GM19452 (cell line): ENCODE measurements around the gene GIPC2.
"Not testable (repeated sequence)": the region's sequence is repeated elsewhere in the genome, so short reads cannot be mapped to it uniquely, and the experiment has no call there.

ENCODE experiments used
- ATAC-seq: cut with Tn5 transposase; IDR thresholded peaks from one replicate; pipeline ENCODE4 v1.9.1; 2021; ENCODE audit not compliant: unreplicated experiment

GIPC2 gene

DNA sequence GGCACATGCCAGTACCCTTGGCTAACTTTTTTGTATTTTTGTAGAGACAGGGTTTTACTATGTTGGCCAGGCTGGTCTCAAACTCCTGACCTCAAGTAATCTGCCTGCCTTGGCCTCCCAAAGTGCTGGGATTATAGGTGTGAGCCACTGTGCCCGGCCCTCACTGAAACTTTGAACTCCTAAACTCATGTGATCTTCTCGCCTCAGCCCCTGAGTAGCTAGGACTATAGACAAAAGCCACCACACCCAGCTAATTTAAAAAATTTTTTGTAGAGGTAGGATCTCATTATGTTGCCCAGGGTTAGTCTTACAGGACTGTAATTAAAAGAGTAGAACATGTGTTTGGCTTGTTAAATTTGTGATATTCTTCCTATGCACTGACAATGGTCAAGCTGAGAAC, 19.1 kb downstream of the GIPC2 start:
- ATAC-seq = not testable (repeated sequence)

DNA sequence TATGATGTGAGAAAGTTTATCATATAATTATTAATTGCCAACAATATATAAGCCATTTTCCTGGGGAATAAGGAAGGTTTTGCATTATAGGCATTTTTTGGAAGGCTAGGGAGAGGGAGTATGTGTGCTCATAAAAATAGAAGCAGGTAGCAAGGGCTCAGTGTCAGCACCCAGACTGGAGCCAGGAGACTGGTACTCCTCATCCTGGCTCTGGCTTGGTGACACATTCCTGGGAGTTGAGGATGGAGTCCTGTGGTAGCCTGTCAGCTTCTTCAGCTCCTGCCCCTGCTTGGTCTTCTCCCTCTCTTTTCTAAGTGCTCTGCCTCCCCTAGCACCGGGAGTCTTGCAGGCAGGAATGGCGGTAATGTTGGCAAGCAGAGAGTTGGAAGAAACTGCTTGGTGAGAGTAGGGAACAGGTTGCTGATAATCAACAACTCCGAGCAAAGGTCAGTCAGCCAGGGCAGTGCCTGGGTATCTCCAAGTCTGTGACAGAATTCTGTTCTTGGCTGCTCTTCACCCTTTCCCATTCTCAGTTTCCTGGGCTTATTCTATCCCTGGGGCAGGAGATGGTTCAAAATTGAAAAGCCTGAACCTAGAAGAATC, 23.0 kb downstream of the GIPC2 start:
- ATAC-seq = no peak

DNA sequence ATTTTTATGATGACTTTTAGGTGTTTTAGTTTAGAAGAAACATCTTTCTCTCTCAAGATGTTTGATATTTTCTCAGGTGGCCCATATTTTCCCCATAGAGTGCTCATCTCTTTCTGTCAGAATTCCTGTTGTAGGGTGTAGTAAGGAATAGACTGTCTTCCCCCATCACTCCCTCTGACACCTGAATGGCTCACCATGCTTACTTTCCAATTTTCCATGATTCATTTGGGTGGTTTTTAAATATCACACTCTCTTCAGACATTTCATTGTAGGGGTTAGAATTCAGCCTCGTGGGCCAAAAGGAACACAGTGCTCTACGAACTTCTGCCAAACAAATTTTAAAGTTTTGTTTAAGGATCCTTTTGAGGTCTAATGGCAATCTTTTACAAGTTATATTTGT, 24.0 kb downstream of the GIPC2 start:
- ATAC-seq = no peak

DNA sequence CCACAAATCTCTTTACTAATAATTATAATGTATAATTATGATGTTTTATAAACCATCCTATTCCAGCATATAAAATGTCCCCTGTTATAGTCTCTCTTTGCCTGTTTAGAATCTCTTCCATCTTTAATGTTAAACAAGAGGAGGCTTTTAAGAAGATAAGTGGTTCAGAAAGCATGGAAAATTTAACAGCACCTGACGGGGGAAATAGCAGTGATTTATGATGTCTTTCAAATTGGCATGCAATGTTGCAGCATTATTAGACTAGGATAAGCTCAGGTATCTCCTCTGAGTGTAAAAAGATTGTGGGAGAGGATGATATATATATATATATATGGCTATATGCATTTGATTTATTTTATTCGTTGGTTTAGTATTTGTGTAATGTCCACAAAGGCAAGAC, 24.4 kb downstream of the GIPC2 start:
- no peak for ATAC-seq

DNA sequence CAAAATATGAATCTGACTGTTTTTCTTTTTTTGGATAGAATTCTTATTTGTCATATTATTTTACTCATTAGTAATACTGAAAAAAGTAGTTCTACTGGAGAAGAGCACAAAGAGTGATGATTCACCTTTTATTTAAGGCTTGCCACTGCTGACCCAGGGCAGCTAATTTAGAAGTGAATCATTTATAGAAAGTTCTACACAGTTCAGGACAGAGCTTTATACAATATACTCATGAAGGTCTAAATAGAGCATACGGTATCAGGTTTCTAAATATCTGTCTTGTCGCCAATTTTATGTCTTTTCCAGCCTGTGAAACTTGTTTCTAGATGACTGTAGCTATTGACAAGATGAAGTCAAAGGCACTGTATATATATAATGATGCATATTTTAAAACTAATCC, 25.0 kb downstream of the GIPC2 start:
- no peak for ATAC-seq

DNA sequence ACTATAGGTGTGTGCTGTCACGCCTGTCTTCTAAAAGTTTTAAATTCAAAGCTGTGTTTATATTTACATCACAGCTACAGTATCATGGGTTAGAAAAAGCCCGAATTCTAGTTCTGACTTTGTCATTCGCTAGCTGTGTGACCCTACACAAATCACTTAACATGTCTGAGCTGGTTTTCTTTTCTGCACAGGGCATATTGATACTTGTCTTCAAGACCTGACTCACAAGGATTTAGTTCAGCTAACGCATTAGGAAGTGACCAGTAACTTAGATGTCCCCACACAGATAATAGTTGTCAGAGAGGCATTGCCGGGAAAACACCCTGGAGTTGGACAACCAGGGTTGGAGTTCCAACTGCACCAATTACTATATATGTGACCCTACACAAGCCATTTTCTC, 25.9 kb downstream of the GIPC2 start:
- no peak for ATAC-seq

DNA sequence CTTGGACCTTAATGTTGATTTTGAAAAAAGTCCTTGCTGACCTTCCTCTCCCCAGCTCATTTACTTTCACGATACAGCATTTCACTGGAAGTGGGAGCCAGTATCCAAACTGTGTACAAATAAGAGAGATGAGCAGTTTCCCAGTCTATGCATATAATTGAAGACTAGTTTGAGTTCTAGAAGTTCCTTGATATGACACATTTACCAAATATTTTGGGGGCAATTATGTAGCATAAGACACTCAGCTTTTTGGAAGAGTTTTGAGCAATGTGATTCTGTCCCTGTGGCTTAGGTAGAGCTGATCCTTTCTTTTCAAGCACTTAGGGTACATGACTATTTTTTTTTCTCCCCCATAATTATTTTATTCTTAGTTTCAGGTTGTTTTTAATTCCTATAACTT, 26.4 kb downstream of the GIPC2 start:
- no peak for ATAC-seq

DNA sequence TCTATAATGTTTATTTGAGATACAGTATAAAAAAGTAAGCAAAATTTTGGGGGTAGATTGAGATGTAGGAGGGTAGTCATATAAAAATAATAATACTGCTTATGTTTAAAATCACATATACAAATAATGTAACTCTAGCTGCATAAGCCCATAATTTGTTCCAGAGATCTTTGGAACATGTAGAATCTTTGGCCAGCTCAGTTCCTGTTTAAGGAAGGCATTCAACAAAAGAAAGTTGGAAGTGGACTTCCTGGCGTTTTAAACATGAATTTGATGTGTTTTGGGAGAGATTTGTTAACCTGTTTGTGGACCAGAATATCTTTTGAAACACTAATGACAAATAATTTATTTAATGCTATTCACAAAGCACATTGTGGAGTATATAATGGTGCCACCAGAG, 27.7 kb downstream of the GIPC2 start:
- no peak for ATAC-seq

DNA sequence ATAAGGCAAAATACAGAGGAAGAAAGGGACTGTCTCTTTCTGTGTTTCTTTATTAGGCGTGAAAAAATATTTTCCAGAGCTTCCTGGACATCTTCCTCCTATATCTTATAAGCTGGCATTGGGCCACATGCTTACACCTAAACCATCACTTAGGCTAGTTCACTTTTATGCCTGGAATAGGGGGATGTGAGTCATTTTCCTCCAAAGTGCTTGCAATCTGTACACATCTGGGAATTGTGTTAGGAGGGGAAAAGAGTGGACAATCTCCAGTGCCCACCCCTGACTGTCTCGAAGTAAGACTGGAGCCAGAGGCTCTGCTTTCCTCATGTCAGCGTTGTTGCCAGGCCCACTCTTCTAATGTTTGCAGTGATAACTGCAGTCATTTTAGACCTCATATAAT, 29.9 kb downstream of the GIPC2 start:
- no peak for ATAC-seq

DNA sequence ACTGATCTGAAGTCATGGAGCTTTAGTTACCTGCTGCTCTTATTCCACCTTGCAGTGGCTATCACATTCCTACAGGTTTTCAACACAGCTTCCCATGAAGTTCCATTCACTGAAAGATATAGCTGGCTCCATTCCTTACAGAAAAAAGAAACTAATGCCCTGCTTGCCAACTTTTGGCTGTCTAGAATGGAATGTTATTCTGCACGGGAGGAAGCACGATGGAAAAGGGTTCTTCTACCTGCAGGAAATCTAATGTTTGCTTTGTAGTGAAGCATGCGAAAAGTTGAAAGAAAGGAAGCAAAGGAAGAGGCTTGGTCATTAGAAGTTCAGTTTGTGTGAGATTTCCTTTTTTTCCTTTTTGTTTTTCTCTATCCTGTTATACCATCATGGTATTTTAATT, 32.6 kb downstream of the GIPC2 start:
- ATAC-seq = no peak

DNA sequence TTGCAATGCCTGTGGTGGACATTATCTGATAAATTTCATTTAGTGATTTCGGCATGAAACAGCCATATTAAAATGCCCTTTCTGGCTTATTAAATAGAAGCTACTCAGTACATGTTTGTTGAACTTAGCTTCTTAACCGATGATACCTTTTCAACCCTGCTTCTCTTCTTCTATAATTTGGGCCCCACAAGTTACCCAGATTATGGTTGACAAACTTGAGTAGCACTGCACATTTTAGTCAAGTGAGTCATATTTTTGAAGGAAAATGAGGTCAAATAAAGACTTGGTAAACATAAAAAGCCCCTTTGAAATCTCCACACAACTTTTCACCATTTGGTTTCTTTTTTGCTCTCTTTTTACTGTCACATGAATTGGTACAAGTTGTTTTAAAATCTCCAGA, 33.8 kb downstream of the GIPC2 start:
- ATAC-seq = no peak

DNA sequence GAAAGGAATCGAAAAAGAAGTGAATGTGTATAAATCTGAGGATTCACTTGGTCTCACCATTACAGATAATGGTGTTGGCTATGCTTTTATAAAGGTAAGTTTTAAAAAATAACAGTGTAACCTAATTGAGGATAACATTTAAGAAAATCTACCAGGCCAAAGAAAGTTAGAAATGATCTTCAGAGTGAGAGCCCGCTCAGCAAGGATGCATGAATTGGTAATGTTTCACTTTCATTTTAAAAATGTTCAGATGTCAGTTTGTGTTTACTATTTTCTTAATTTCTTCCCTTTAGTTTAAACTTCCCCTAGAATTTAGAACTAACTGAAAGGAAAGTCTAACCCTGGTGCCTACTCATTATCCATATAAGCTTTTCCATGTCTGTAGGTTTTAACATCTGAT, 35.0 kb downstream of the GIPC2 start:
- ATAC-seq = no peak

DNA sequence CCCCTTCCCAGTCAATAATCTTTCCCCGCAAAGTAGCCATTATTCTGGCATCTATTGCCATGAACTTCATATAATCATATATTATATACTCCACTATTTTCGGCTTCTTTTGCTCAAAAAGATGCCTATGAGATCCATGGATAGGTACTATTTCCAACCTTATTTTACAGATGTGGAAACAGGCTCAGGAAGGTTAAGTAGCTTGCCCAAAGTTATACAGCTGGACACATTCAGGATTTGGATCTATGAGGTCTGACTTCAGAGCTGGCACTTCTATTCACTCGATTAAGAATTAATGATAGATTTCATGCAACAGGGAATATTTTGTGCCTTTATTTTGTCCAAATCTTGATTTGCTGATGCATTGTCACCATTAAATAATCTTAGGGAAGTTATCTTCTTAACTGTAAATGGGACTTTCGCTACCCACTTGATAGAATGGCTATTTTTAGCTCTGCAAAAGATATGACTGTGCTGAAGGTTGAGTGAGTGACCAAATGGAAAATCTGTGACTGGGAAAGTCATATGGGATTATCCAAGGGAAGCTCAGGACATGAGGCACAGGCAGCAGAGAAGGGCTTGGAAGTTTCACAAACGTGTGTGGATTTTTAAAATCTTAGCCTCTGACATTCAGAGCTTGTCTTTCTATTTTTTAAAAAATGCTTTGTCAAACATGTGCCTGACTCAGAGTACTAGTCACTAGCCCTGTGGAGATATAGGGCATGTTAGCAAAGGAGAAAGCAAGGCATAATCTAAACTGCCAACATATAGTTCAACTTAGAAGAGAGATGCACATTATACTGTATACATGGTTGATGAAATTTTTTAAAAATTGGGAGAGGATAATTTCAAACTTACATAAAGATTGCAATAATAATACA, 36.5 kb downstream of the GIPC2 start:
- ATAC-seq = no peak

DNA sequence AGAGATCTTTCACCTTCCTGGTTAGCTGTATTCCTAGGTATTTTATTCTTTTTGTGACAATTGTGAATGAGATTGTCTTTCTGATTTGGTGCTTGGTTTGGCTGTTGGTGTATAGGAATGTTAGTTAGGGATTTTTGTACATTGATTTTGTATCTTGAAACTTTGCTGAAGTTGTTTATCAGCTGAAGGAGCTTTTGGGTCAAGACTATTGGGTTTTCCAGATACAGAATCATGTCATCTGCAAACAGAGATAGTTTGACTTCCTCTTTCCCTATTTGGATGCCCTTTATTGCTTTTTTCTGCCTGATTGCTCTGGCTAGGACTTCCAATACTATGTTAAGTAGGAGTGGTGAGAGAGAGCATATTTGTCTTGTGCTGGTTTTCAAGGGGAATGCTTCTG, 38.9 kb downstream of the GIPC2 start:
- ATAC-seq = not testable (repeated sequence)

DNA sequence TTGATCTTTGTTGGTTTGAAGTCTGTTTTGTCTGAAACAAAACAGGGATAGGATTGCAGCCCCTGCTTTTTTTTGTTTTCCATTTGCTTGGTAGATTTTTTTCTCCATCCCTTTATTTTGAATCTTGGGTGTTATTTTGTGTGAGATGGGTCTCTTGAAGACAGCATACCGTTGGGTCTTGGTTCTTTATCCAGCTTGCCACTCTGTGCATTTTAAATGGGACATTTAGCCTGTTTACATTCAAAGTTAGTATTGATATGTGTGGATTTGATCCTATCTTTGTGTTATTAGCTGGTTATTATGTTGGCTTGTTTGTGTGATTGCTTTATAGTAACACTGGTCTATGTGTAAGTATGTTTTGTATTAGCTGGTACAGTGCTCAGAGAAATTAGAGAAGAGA, 40.9 kb downstream of the GIPC2 start:
- no peak for ATAC-seq

DNA sequence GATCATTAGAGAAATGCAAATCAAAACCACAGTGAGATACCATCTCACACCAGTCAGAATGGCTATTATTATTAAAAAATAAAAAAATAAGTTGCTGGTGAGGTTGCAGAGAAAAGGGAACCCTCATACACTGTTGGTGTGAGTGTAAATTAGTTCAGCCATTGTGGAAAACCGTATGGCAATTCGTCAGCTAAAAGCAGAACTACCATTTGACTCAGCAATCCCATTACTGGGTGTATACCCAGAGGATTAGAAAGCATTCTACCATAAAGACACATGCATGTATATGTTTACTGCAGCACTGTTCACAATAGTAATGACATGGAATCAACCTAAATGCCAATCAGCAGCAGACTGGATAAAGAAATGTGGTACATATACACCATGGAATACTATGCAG, 42.2 kb downstream of the GIPC2 start:
- no peak for ATAC-seq

DNA sequence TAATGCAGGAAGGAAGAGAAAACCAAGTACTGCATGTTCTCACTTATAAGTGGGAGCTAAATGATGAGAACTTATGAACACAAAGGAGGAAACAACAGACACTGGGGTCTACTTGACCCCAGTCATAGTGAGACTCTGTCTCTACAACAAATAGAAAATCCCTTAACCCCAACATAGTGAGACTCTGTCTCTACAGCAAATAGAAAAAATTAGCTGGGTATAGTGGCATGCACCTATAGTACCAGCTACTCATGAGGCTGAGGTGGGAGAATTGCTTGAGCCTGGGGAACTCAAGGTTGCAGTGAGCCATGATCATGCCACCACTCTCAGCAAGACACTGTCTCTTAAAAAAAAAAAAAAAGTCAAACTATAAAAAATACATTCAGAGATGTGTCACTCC, 42.7 kb downstream of the GIPC2 start:
- ATAC-seq = no peak

DNA sequence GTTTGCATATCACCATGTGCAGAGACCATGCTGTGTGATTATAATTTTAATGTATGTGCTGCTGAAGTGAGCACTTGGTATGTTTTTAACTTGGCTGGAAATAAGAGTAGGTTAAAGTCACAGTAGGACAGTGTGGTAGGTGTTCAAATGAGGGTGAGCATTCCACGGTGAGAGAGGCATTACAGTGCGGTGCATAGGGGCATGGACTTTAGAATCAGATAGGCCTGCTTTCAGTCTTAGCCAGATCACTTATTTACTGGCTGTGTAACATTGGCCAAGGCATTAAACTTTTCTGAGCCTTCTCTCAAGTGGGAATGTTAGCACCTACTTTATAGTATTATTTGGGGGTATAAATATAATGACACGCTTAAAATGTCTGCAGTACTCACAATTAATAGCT, 43.2 kb downstream of the GIPC2 start:
- ATAC-seq = no peak

DNA sequence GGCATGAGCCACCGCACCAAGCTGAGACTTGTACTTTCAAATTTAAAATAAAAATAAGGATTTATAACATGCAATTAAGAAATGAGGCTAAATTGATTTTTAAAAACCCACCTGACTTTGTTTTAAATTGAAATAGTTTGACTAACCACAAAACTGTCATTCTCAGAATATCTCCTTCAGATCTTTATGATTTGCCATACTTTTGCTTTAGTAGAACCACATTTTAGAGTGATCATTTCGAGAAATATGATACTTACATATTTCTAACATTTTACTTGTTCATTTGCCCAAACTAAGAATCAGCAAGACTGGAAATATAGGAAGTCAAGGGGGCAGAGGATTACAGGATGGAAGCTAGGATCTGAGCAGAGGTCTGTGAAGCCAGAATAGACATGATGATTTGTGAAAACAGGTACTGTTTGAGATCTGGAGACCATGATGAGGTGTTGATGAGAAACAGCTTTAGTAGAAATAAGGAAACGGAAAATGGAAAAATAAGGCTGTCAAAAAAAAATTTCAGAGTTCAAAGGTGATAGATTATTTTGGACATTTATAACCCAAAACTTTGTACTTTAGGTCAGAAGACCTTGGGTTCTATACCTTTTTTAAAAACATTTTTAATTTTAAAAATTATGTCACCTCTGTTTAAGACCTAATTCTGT, 44.8 kb downstream of the GIPC2 start:
- ATAC-seq = no peak

DNA sequence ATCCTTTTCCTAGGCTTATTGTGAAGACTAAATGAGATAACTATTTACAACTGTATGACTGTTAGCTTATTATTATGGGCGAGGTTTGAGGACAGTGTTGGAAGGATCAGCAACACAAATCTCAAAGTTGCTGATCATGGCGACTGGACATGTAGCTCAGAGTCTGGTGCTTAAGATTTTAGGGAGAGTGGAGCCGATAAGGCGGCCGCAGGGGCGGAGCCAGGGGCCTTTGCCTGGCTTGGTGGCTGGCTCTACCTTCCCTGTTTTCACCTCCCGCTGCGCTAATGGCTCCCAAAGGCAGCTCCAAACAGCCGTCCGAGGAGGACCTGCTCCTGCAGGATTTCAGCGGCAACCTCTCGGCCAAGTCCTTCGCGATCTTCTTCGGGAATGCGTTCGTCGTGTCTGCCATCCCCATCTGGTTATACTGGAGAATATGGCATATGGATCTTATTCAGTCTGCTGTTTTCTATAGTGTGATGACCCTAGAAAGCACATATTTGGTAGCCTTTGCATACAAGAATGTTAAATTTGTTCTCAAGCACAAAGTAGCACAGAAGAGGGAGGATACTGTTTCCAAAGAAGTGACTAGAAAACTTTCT, 45.5 kb downstream of the GIPC2 start:
- ATAC-seq = no peak

DNA sequence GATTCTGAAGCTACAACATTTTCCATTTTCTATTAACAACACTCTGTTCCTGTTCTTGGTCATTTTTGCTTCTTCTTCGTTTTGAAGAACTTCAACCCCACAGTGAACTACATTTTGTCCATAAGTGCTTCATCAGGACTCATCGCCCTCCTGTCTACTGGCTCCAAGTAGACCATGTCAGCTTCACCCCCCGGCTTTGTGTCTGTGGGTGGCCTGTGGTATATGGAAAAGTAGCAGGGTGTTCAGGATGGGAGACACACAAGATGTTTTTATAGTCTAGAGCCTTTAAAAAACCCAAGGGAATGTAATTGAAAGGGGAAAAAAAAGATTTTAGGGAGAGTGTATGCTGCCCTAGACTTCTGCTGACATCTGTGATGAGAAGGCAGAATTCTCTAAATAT, 46.1 kb downstream of the GIPC2 start:
- ATAC-seq = no peak

DNA sequence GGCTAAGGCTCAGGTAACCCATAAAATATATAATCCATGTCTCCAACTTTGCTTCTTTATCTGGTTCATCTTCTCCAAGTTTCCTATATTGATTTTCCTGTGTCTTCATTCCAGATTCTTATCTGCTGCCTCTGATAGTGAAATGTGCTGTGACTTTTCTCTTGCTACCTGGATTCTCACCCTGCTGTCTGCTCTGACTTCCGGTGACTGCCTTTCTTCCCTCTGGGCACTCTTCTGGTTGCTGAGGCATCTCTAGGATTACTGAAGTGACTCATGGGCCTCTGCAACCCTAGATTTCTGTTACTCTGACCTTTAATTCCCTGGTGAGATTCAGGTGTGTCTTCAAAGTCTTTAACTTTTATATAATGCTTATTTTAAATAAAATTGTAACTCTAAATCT, 46.9 kb downstream of the GIPC2 start:
- ATAC-seq = no peak
